Transverse colon (tissue), 4 donors: ENCODE measurements around the gene SKA2. TPM values are rescaled to one million over a fixed set of nuclear protein-coding genes. Genes with fewer than 3 reads are reported as not detected.
"Not testable (repeated sequence)": the region's sequence is repeated elsewhere in the genome, so short reads cannot be mapped to it uniquely, and the experiment has no call there.

ENCODE experiments used
- DNase-seq: peaks from one replicate; pipeline ENCODE4 v3.0.0-alpha.2; 2019
- H3K27ac ChIP-seq, 4 donors: fragments of 200-600 bp; sonication (generic); 2 replicates each; pipeline ENCODE4 v1.5.1; 2016 to 2018; ENCODE audit warnings: inconsistent platforms in 4 of 4
- H3K27me3 ChIP-seq: fragments of 200-600 bp; sonication (generic); 2 replicates; pipeline ENCODE4 v1.5.1; 2017; ENCODE audit warnings: inconsistent platforms
- H3K36me3 ChIP-seq, 4 donors: fragments of 200-600 bp; sonication (generic); 2 replicates each; pipeline ENCODE4 v1.5.1; 2017 to 2019; ENCODE audit warnings: inconsistent platforms in 4 of 4
- H3K4me1 ChIP-seq, 4 donors: fragments of 200-600 bp; sonication (generic); 2 replicates each; pipeline ENCODE4 v1.5.1; 2017 to 2020; ENCODE audit warnings: inconsistent platforms in 4 of 4
- H3K4me3 ChIP-seq, 4 donors: fragments of 200-600 bp; sonication (generic); 1 replicate in 1 of 4; 2 replicates in 3 of 4; pipeline versions ENCODE4 v1.5.1 to v1.6.1; 2017 to 2019; ENCODE audit warnings: inconsistent platforms in 4 of 4
- H3K9me3 ChIP-seq, 2 donors: fragments of 200-600 bp; sonication (generic); 2 replicates each; pipeline ENCODE4 v1.5.1; 2017 to 2019; ENCODE audit warnings: inconsistent platforms in 2 of 2
- CTCF ChIP-seq, 5 experiments: fragments of 200-600 bp in 3 of 5; fragments of 450-650 bp in 2 of 5; sonication (generic) in 3 of 5; IDR thresholded peaks; 1 replicate in 2 of 5; 2 replicates in 3 of 5; pipeline ENCODE4 v1.5.1; 2016 to 2017; ENCODE audit warnings: antibody characterized with exemption in 5 of 5, inconsistent platforms in 3 of 5, mild to moderate bottlenecking in 2 of 5, moderate library complexity in 1 of 5
- EP300 ChIP-seq: sonication (generic); formaldehyde crosslinking; IDR thresholded peaks from one replicate; pipeline ENCODE4 v1.6.1; 2017; ENCODE audit warnings: antibody characterized with exemption, low read depth
- POLR2A ChIP-seq: fragments of 450-650 bp; IDR thresholded peaks from one replicate; pipeline ENCODE4 v1.6.1; 2016; ENCODE audit warnings: antibody characterized with exemption, mild to moderate bottlenecking, moderate library complexity
- POLR2AphosphoS5 ChIP-seq, 3 donors: sonication (generic); formaldehyde crosslinking; IDR thresholded peaks; one replicate each; pipeline ENCODE4 v1.6.1; 2016; ENCODE audit warnings: antibody characterized with exemption in 3 of 3
- WGBS, 2 donors: methylation state at CpG; one replicate each; pipeline ENCODE4 v1.1.5; 2018; ENCODE audit warnings: low coverage in 1 of 2; 5-methylcytosine and 5-hydroxymethylcytosine counted together
- in situ Hi-C, 4 donors: fragments of 200-750 bp; cut with MboI; loops; one replicate each; pipeline versions ENCODE4 v1.15.0 to v1.15.1; 2017; ENCODE audit warnings: low sequenced_read_pairs in 3 of 4, low pct_ligation_motif_present in 1 of 4, low pct_unique_long_range_greater_than_20kb in 1 of 4
- intact Hi-C: fragments of 100-400 bp; cut with DNase I; formaldehyde crosslinking; loops from one replicate; pipeline ENCODE4 v1.15.1; 2023; ENCODE audit warnings: low total_unique reads
- total RNA-seq, 4 donors: library from RNA; depleted of rRNA; stranded (reverse); fragments of >200 nt; gene quantifications; one replicate each; pipeline ENCODE4 v1.1.0, GENCODE V29; 2016

SKA2 gene
- total RNA-seq, 4 donors from 2014 or later = 11.9 to 40.3 (median 22.3) TPM

DNA sequence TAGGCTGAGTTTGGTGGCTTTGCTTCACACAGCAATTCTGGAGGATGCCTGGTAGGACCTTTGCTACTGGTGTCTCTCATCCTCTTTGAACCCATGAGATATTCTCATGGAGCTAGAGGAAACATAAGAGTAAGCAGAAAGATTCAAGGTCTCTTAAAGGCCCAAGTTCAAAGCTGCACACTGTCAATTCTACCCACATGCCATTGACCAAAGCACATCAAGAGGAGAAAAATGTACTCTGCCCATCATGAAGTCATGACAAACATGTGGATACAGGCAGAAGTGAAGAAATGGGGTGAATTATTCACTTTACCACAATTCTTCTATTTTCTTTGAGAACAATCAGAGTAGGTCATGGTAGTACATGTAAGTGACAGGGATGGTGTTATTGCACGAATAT, 13.1 kb downstream of the SKA2 start:
- Histone ChIP-seq H3K36me3 (no peaks in the 10 kb centered on the region), H3K9me3 (no peaks in the 10 kb centered on the region), H3K27ac (no peak overlapping the region), H3K27me3 (no peaks in the 10 kb centered on the region), H3K4me3 (no peak overlapping the region), H3K4me1 (no peaks in the 10 kb centered on the region)
- intact Hi-C loops = no loop called here
- TF ChIP-seq POLR2A (no peak), EP300 (no peak), POLR2AphosphoS5 (IDR thresholded peaks at IDR 0.05) (no peak), CTCF (IDR thresholded peaks at IDR 0.05) (no peak)
- WGBS, 2 donors = 93 to 100% methylated on average over 1 of the region's 1 CpG
- in situ Hi-C loops = no loop called here
- no peak for DNase-seq

DNA sequence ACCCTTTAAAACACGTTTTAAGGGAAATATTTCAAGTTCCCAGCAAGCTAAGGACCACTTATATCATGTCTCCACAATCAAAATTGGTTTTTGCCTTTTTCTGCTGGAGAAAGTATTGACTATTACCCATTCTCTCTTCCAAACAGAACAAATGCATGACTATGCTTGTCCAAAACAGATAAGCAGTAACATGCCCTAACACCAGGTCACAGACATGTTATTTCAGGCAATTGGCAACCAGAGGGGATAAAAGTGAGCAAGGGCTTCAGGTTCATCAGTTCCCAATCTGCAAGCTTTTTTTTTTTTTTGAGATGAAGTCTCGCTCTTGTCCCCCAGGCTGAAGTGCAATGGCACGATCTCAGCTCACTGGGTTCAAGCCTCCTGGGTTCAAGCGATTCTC, 15.0 kb downstream of the SKA2 start:
- 81 to 97% methylated on average over 2 to 4 of the region's 4 CpGs for WGBS, 2 donors
- in situ Hi-C loops (no loop called here), intact Hi-C loops (no loop called here)
- Histone ChIP-seq H3K27me3 (no peaks in the 10 kb centered on the region), H3K4me1 (no peaks in the 10 kb centered on the region), H3K27ac (no peak overlapping the region), H3K36me3 (no peaks in the 10 kb centered on the region), H3K4me3 (no peak overlapping the region), H3K9me3 (no peaks in the 10 kb centered on the region)
- no peak for TF ChIP-seq EP300
- no peak for TF ChIP-seq POLR2AphosphoS5 (IDR thresholded peaks at IDR 0.05)
- DNase-seq = no peak

DNA sequence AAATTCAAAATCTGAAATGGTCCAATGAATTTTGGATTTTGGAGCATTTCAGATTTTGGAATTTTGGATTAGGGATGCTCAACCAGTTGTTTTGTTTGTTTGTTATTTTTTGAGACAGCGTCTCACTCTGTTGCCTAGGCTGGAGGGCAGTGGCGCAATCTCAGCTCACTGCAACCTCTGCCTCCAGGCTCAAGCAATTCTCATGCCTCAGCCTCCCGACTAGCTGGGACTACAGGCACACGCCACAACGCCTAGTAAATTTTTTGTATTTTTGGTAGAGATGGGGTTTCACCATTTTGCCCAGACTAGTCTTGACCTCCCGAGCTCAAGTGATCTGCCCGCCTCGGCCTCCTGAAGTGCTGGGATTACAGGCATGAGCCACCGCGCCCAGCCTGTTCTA, 16.6 kb downstream of the SKA2 start:
- H3K27me3 ChIP-seq, H3K36me3 ChIP-seq, intact Hi-C loops, in situ Hi-C loops, H3K4me1 ChIP-seq, H3K9me3 ChIP-seq, H3K27ac ChIP-seq, DNase-seq, H3K4me3 ChIP-seq: not testable (repeated sequence)
- 92 to 95% methylated on average over 5 to 10 of the region's 10 CpGs for WGBS, 2 donors

DNA sequence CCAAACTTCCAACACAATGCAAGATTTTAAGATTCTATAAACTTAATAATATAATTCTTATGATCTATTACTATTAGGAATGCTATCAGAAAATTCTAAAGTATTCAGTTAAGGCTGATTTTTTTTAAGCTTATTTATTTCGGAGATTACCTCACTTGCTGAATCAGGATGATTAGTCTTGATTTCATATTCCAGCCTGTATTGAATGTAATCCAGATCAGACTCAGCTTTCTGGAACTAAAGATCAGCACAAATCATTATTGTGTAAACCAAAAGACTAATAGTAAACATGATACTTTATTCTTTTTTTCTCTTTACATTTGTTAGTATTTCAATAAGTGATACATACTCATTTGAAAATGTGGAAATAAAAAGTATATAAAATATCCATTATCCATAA, 23.9 kb downstream of the SKA2 start:
- intact Hi-C loops = no loop called here
- Histone ChIP-seq H3K4me1 (no peaks in the 10 kb centered on the region), H3K27ac (no peak overlapping the region), H3K27me3 (no peaks in the 10 kb centered on the region), H3K36me3 (no peaks in the 10 kb centered on the region), H3K4me3 (no peak overlapping the region), H3K9me3 (no peaks in the 10 kb centered on the region)
- in situ Hi-C loops = no loop called here
- TF ChIP-seq CTCF (IDR thresholded peaks at IDR 0.05) = no peak
- no peak for TF ChIP-seq EP300
- TF ChIP-seq POLR2AphosphoS5 (IDR thresholded peaks at IDR 0.05) = no peak
- no peak for TF ChIP-seq POLR2A
- no peak for DNase-seq
- 82 to 85% methylated on average over 1 of the region's 1 CpG for WGBS, 2 donors

GRCh38 chr17:59129814-59130213, 25.2 kb downstream of the SKA2 start:
- no peak overlapping the region for H3K4me3 ChIP-seq
- intact Hi-C loops = no loop called here
- DNase-seq = no peak
- no peaks in the 10 kb centered on the region for H3K27me3 ChIP-seq
- TF ChIP-seq CTCF (IDR thresholded peaks at IDR 0.05) = no peak
- no peak for TF ChIP-seq EP300
- TF ChIP-seq POLR2AphosphoS5 (IDR thresholded peaks at IDR 0.05) = no peak
- no peak for TF ChIP-seq POLR2A
- no peaks in the 10 kb centered on the region for H3K36me3 ChIP-seq
- H3K4me1 ChIP-seq = no peaks in the 10 kb centered on the region
- in situ Hi-C loops = no loop called here
- H3K9me3 ChIP-seq = no peaks in the 10 kb centered on the region
- no peak overlapping the region for H3K27ac ChIP-seq
- 42 to 50% methylated on average over 2 of the region's 2 CpGs for WGBS, 2 donors
